H1 (cell line): ENCODE data around the gene XRCC6. TPM values are rescaled to one million over a fixed set of nuclear protein-coding genes. Genes with fewer than 3 reads are reported as not detected.

Experiments
- CTCF ChIA-PET: fragments of 300-600 bp; sonication (Branson Sonifier 250); formaldehyde crosslinking; loops from one replicate; lab custom pipeline; 2021; ENCODE audit not compliant: partially characterized antibody; lab: Charles Lee
- POLR2A ChIA-PET: fragments of 300-600 bp; sonication (Branson Sonifier 250); formaldehyde crosslinking; loops from one replicate; lab custom pipeline; 2021; ENCODE audit warnings: inconsistent platforms; ENCODE audit not compliant: partially characterized antibody; lab: Charles Lee
- DNase-seq, 2 experiments: peaks; one replicate each; pipeline versions ENCODE4 v3.0.0 to v3.0.0-alpha.2; 2010 to 2022; ENCODE audit warnings: low spot score in 2 of 2, low read depth in 1 of 2, mixed read lengths in 1 of 2
- FAIRE-seq: peaks from 2 replicates; lab custom pipeline; 2011; peaks lifted over from hg19 to GRCh38; lab: Jason Lieb, UNC
- H2AFZ ChIP-seq: 2 replicates; pipeline ENCODE4 v1.8.1; 2012; ENCODE audit warnings: low read length, inconsistent platforms
- H2AK5ac ChIP-seq: 2 replicates; pipeline ENCODE4 v1.6.1; 2013; ENCODE audit warnings: low read depth, low read length
- H2BK120ac ChIP-seq: replicated peaks from 2 replicates; pipeline ENCODE3; 2013; ENCODE audit warnings: low read depth, low read length, inconsistent platforms
- H2BK12ac ChIP-seq: 2 replicates; pipeline ENCODE4 v1.6.1; 2013; ENCODE audit warnings: low read depth, low read length
- H2BK15ac ChIP-seq: 2 replicates; pipeline ENCODE4 v1.6.1; 2013; ENCODE audit warnings: low read length
- H2BK20ac ChIP-seq: 2 replicates; pipeline ENCODE4 v1.6.1; 2013; ENCODE audit warnings: low read length
- H2BK5ac ChIP-seq: 2 replicates; pipeline ENCODE4 v1.6.1; 2013; ENCODE audit warnings: low read depth, low read length
- H3K14ac ChIP-seq: 2 replicates; pipeline ENCODE4 v1.6.1; 2013; ENCODE audit warnings: inconsistent platforms; ENCODE audit not compliant: insufficient read length
- H3K18ac ChIP-seq: 2 replicates; pipeline ENCODE4 v1.6.1; 2013; ENCODE audit warnings: low read length; ENCODE audit errors: extremely low read depth
- H3K23ac ChIP-seq: 2 replicates; pipeline ENCODE4 v1.6.1; 2013; ENCODE audit warnings: inconsistent platforms; ENCODE audit not compliant: insufficient read length
- H3K23me2 ChIP-seq: 2 replicates; pipeline ENCODE4 v1.6.1; 2013; ENCODE audit warnings: low read depth, low read length
- H3K27ac ChIP-seq: 2 replicates; pipeline ENCODE4 v1.6.1; 2011; ENCODE audit warnings: low read depth, low read length, inconsistent platforms
- H3K27me3 ChIP-seq, 4 experiments: replicated peaks in 1 of 4; 1 replicate in 1 of 4; 2 replicates in 3 of 4; pipeline versions ENCODE4 v1.6.1 to v1.8.1; 2011 to 2013; ENCODE audit warnings: low read length in 3 of 4, mild to moderate bottlenecking in 3 of 4, inconsistent platforms in 2 of 4, mixed read lengths in 2 of 4, moderate library complexity in 1 of 4; ENCODE audit not compliant: control insufficient read depth in 3 of 4, insufficient read depth in 3 of 4; ENCODE audit errors: extremely low read depth in 1 of 4
- H3K36me3 ChIP-seq, 4 experiments: 2 replicates each; pipeline versions ENCODE4 v1.6.1 to v1.8.1; 2011 to 2013; ENCODE audit warnings: mild to moderate bottlenecking in 4 of 4, low read length in 3 of 4, moderate library complexity in 2 of 4, control low read depth in 1 of 4, inconsistent platforms in 1 of 4; ENCODE audit not compliant: insufficient read depth in 4 of 4, control insufficient read depth in 2 of 4
- H3K4ac ChIP-seq: replicated peaks from 2 replicates; pipeline ENCODE3; 2013; ENCODE audit warnings: low read length, low read depth, mixed read lengths, inconsistent platforms; ENCODE audit not compliant: insufficient read length
- H3K4me1 ChIP-seq, 4 experiments: replicated peaks in 1 of 4; 1 replicate in 1 of 4; 2 replicates in 3 of 4; pipeline versions ENCODE4 v1.6.1 to v1.8.1; 2011 to 2013; ENCODE audit warnings: low read length in 3 of 4, inconsistent platforms in 2 of 4, mixed read lengths in 1 of 4; ENCODE audit not compliant: insufficient read depth in 4 of 4, control insufficient read depth in 3 of 4
- H3K4me2 ChIP-seq, 2 experiments: 2 replicates each; pipeline versions ENCODE4 v1.6.1 to v1.8.1; 2011 to 2013; ENCODE audit warnings: low read depth in 2 of 2, low read length in 2 of 2, control low read depth in 1 of 2, inconsistent platforms in 1 of 2, mild to moderate bottlenecking in 1 of 2; ENCODE audit not compliant: insufficient read depth in 1 of 2
- H3K4me3 ChIP-seq, 4 experiments: fragments of 200-600, 300-600 bp in 1 of 4; sonication (generic), shearing (Covaris generic), sonication (Bioruptor Twin) in 1 of 4; 2 replicates each; pipeline versions ENCODE4 v1.5.1 to v1.8.1; 2011 to 2016; ENCODE audit warnings: low read length in 4 of 4, low read depth in 3 of 4, control low read depth in 2 of 4, inconsistent platforms in 2 of 4, mild to moderate bottlenecking in 2 of 4, mixed read lengths in 1 of 4, moderate library complexity in 1 of 4; ENCODE audit not compliant: insufficient read depth in 2 of 4; ENCODE audit errors: extremely low read depth in 1 of 4
- H3K56ac ChIP-seq: replicated peaks from 2 replicates; pipeline ENCODE3; 2013; ENCODE audit warnings: low read depth, mild to moderate bottlenecking, mixed read lengths, low read length, inconsistent platforms; ENCODE audit not compliant: insufficient read length
- H3K79me1 ChIP-seq: 2 replicates; pipeline ENCODE4 v1.6.1; 2013; ENCODE audit warnings: low read depth, low read length, control low read depth
- H3K79me2 ChIP-seq, 2 experiments: 2 replicates each; pipeline versions ENCODE4 v1.6.1 to v1.8.1; 2012 to 2013; ENCODE audit warnings: low read length in 2 of 2, mild to moderate bottlenecking in 2 of 2, inconsistent platforms in 1 of 2; ENCODE audit not compliant: insufficient read depth in 2 of 2, control insufficient read depth in 1 of 2
- H3K9ac ChIP-seq, 4 experiments: replicated peaks in 1 of 4; 1 replicate in 1 of 4; 2 replicates in 3 of 4; pipeline versions ENCODE4 v1.6.1 to v1.8.1; 2011 to 2013; ENCODE audit warnings: low read depth in 3 of 4, low read length in 3 of 4, control low read depth in 2 of 4, mild to moderate bottlenecking in 2 of 4, moderate library complexity in 2 of 4, inconsistent platforms in 1 of 4; ENCODE audit errors: extremely low read depth in 1 of 4
- H3K9me3 ChIP-seq, 2 experiments: 2 replicates each; pipeline versions ENCODE4 v1.6.1 to v1.8.1; 2012 to 2013; ENCODE audit warnings: mild to moderate bottlenecking in 2 of 2, moderate library complexity in 2 of 2, control low read depth in 1 of 2, inconsistent platforms in 1 of 2, low read depth in 1 of 2, low read length in 1 of 2, mixed read lengths in 1 of 2; ENCODE audit not compliant: insufficient read depth in 2 of 2
- H4K20me1 ChIP-seq, 2 experiments: replicated peaks in 1 of 2; 2 replicates each; pipeline versions ENCODE3 to v1.8.1; 2011 to 2013; ENCODE audit warnings: inconsistent platforms in 2 of 2, low read length in 2 of 2, mild to moderate bottlenecking in 1 of 2; ENCODE audit not compliant: insufficient read depth in 2 of 2, control insufficient read depth in 1 of 2
- H4K5ac ChIP-seq: 2 replicates; pipeline ENCODE4 v1.6.1; 2013; ENCODE audit warnings: low read length, low read depth, mixed read lengths, inconsistent platforms; ENCODE audit not compliant: insufficient read length
- H4K8ac ChIP-seq: 2 replicates; pipeline ENCODE4 v1.8.0; 2013; ENCODE audit warnings: mild to moderate bottlenecking, moderate library complexity, low read length, inconsistent platforms; ENCODE audit not compliant: insufficient read depth; ENCODE audit errors: extremely low read depth
- H4K91ac ChIP-seq: replicated peaks from 2 replicates; pipeline ENCODE3; 2013; ENCODE audit warnings: low read length, mixed read lengths, inconsistent platforms; ENCODE audit not compliant: insufficient read length
- CREB1 ChIP-seq: IDR thresholded peaks from 2 replicates; pipeline ENCODE4 v1.6.1; 2012; ENCODE audit warnings: inconsistent platforms
- POLR2A ChIP-seq, 2 experiments: IDR thresholded peaks; 1 replicate in 1 of 2; 2 replicates in 1 of 2; pipeline ENCODE4 v1.6.1; 2011; ENCODE audit warnings: low read depth in 2 of 2, low read length in 2 of 2, mild to moderate bottlenecking in 2 of 2; ENCODE audit errors: control extremely low read depth in 1 of 2
- TAF7 ChIP-seq: optimal IDR thresholded peaks from 2 replicates; pipeline ENCODE3; 2011; ENCODE audit warnings: low read depth, mild to moderate bottlenecking, inconsistent platforms, low read length, moderate library complexity, borderline replicate concordance
- WGBS, 2 experiments: shearing (Covaris generic) in 1 of 2; methylation state at CpG; one replicate each; pipeline versions ENCODE4 v1.1.6 to v1.1.7; 2013 to 2015; ENCODE audit warnings: low lambda C conversion rate in 2 of 2, mixed read lengths in 2 of 2, inconsistent platforms in 1 of 2, low coverage in 1 of 2, missing lambda C conversion rate in 1 of 2; ENCODE audit not compliant: insufficient replicate concordance in 2 of 2, insufficient coverage in 1 of 2, insufficient read length in 1 of 2; ENCODE audit errors: extremely low coverage in 1 of 2, missing lambda C conversion rate in 1 of 2; 5-methylcytosine and 5-hydroxymethylcytosine counted together
- long read RNA-seq, 2 experiments: library from RNA in 1 of 2; library from capped mRNA in 1 of 2; stranded (forward); transcript quantifications; one replicate each; pipeline ENCODE4 v2.0.0, GENCODE V29; 2021; ENCODE audit warnings: inconsistent platforms in 1 of 2
- polyA minus RNA-seq, 3 experiments: library from RNA; depleted of rRNA, polyadenylated mRNA; stranded (reverse); fragments of >200 nt; gene quantifications; 1 replicate in 2 of 3; 2 replicates in 1 of 3; pipeline ENCODE4 v1.2.3, GENCODE V29; 2011
- polyA plus RNA-seq, 7 experiments: library from polyadenylated mRNA; depleted of rRNA in 3 of 7; stranded (reverse) in 5 of 7; unstranded in 2 of 7; fragments of >200 nt in 5 of 7; fragments of 200-250 nt in 2 of 7; gene quantifications; 1 replicate in 5 of 7; 2 replicates in 1 of 7; 4 replicates in 1 of 7; pipeline versions ENCODE4 v1.2.1 to v1.2.3, GENCODE V29; 2011 to 2013; ENCODE audit warnings: missing spikeins in 2 of 7, mixed read lengths in 2 of 7
- total RNA-seq: library from RNA; stranded (reverse); fragmentation: NEBNext Ultra II Directional; extraction: Animal tissue kit (Norgen Biotek cat#: 25700); gene quantifications from 2 replicates; pipeline ENCODE4 v1.2.1, GENCODE V29; 2021
- TF ChIP-seq, protein P1 (sequence below): IDR thresholded peaks from 2 replicates; pipeline ENCODE4 v1.6.1; 2012; ENCODE audit warnings: inconsistent platforms
- TF ChIP-seq, protein P2 (sequence below): IDR thresholded peaks from 2 replicates; pipeline ENCODE4 v1.6.1; 2011; ENCODE audit warnings: low read depth, mild to moderate bottlenecking, low read length; ENCODE audit not compliant: insufficient read depth

The XRCC6 gene
- total RNA-seq, result 488 and 490 TPM in 2 replicates
- polyA plus RNA-seq (2011; rRNA removed), result 150 and 157 TPM in 2 replicates
- polyA plus RNA-seq (2011; cell fraction: cytosol; rRNA removed), result 241 TPM
- polyA plus RNA-seq (2011; cell fraction: nucleus; rRNA removed), result 150 TPM
- polyA plus RNA-seq (2012, experiment 1 of 2), result 499 to 810 TPM (median 507 TPM) in 4 replicates
- 178 TPM for polyA plus RNA-seq (2012, experiment 2 of 2)
- polyA plus RNA-seq (2013, experiment 1 of 2), result 330 TPM
- polyA plus RNA-seq (2013, experiment 2 of 2), result 315 TPM
- 161 and 200 TPM in 2 replicates for polyA minus RNA-seq (2011; rRNA and poly(A)+ RNA removed)
- polyA minus RNA-seq (2011; cell fraction: cytosol; rRNA and poly(A)+ RNA removed), result 117 TPM
- 55.9 TPM for polyA minus RNA-seq (2011; cell fraction: nucleus; rRNA and poly(A)+ RNA removed)
- long read RNA-seq, experiment 1, transcript XRCC6-201 (12 exons, 2,709 nt), result minor isoform, 71 of 480 reads
- long read RNA-seq, experiment 1, transcript XRCC6-202 (13 exons, 2,296 nt), result major isoform, 88 of 480 reads
- long read RNA-seq, experiment 1, partial matches to known transcripts, result 287 of 480 reads
- long read RNA-seq, experiment 1, other reads (novel, unspliced or antisense), result 32 of 480 reads
- long read RNA-seq, experiment 2, transcript XRCC6-206 (12 exons, 2,148 nt), result minor isoform, 5 of 977 reads
- long read RNA-seq, experiment 2, transcript XRCC6-202 (13 exons, 2,296 nt), result major isoform, 814 of 977 reads
- long read RNA-seq, experiment 2, transcript XRCC6-201 (12 exons, 2,709 nt), result minor isoform, 49 of 977 reads
- long read RNA-seq, experiment 2, partial matches to known transcripts, result 61 of 977 reads
- long read RNA-seq, experiment 2, other reads (novel, unspliced or antisense), result 44 of 977 reads

DNA sequence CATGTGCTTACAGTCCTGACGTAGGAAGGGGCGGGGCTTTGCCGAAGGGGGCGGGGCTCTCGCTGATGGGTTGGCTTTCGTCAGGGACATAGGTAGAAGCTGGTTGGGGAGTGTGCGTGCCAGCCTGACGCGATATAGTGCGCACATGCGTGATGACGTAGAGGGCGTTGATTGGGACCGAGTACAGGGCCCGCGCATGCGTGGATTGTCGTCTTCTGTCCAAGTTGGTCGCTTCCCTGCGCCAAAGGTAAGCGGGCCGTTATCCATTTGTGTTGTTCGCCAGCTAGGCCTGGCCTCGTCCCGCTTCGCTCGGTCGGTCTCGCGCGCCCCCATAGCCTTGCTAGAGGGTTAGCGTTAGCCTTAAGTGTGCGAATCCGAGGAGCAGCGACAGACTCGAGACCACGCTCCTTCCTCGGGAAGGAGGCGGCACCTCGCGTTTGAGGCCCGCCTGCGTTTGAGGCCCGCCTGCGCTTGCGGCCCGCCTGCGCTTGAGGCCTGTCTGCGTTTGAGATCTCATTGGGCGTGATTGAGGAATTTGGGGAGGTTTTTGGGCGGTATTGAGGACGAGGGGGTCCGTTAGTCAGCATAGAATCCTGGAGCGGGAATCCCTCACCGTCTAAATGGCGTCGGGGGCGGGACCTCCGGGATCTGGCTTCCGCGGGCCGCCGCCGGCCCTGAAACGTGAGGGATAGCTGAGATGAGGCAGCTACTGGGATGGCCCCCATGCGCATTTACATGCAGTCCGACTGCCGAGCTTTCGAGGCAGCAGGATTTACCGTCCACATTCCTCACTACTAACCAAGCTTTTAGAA is at the start of gene XRCC6:
Gene XRCC6 (plus strand): TSS at position 197 of the 812 bp plus-strand sequence. CDS start 710 bp downstream, outside the sequence.
- Histone ChIP-seq H3K36me3 (peaks cover 8 to 33% (median 19%) of the 10 kb centered on the region in 4 experiments), H3K27me3 (no peaks in the 10 kb centered on the region), H3K18ac (peak within 1 kb of the TSS; percentile 98), H3K4me1 (peaks cover 0 to 11% (median 4%) of the 10 kb centered on the region in 4 experiments; a peak in 5 of 7 replicates), H4K5ac (peak within 1 kb of the TSS; percentile 98), H4K91ac (peak within 1 kb of the TSS; percentile 94), H3K9ac (peak within 1 kb of the TSS; percentile 91 to 100 (median 98)), H3K14ac (no peak within 1 kb of the TSS), H2BK15ac (no peak within 1 kb of the TSS), H4K8ac (peak within 1 kb of the TSS; percentile 99; the same call in 1 of the 2 replicates), H2BK5ac (peak within 1 kb of the TSS; percentile 99), H3K56ac (peak within 1 kb of the TSS; percentile 88), H3K4me2 (peak within 1 kb of the TSS; percentile 91 to 96), H2BK12ac (peak within 1 kb of the TSS; percentile 90; the same call in 1 of the 2 replicates), H3K79me2 (peaks cover 6 to 55% of the 10 kb centered on the region in 2 experiments), H3K23ac (no peak within 1 kb of the TSS), H3K79me1 (peaks cover 4% of the 10 kb centered on the region), H3K4me3 (peak within 1 kb of the TSS; percentile 78 to 98 (median 96)), H2AK5ac (peak within 1 kb of the TSS; percentile 54; the same call in 1 of the 2 replicates), H3K27ac (peak within 1 kb of the TSS; percentile 98), H2BK120ac (no peak within 1 kb of the TSS), H3K9me3 (no peaks in the 10 kb centered on the region), H4K20me1 (peaks cover 0 to 4% of the 10 kb centered on the region in 2 experiments), H3K4ac (peak within 1 kb of the TSS; percentile 80), H3K23me2 (peaks cover 6% of the 10 kb centered on the region), H2AFZ (0 out of 2 replicates have a peak within 1 kb of the TSS, but pooled peaks have one; percentile 27), H2BK20ac (no peak within 1 kb of the TSS)
- POLR2A ChIA-PET, result interaction anchor here (0.6 to 12.0 kb wide), 42 partner anchors 9 to 1167 kb away, joined by 3 to 157 read pairs (median 4); partner anchors contain the start of genes ACO2, PHF5A, POLR3H and SNU13
- CTCF ChIA-PET, result interaction anchor here (1.6 kb wide), 1 partner anchor 46 kb away, joined by 5 read pairs; no protein-coding TSS in a partner anchor
- DNase-seq (peak; percentile 100), FAIRE-seq (peak; percentile 70)
- WGBS, 2 experiments, result 1% methylated on average over 60 of the region's 70 CpGs; no CpG with 5 or more reads in 1 of the 2 experiments
- TF ChIP-seq, protein P1, sequence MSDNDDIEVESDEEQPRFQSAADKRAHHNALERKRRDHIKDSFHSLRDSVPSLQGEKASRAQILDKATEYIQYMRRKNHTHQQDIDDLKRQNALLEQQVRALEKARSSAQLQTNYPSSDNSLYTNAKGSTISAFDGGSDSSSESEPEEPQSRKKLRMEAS, result peak; percentile 56
- TF ChIP-seq CREB1, result peak; percentile 98
- no peak for TF ChIP-seq TAF7
- TF ChIP-seq POLR2A (IDR thresholded peaks at IDR 0.05; ENCODE audit: control extremely low read depth in 1 of 2, low read depth in 2 of 2, low read length in 2 of 2), result peak; percentile 91 to 95
- TF ChIP-seq, protein P2, sequence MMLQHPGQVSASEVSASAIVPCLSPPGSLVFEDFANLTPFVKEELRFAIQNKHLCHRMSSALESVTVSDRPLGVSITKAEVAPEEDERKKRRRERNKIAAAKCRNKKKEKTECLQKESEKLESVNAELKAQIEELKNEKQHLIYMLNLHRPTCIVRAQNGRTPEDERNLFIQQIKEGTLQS, result no peak
